Fibroblast of villous mesenchyme (primary cell): ENCODE results near the gene IL17A. TPM values are rescaled to one million over a fixed set of nuclear protein-coding genes. Genes with fewer than 3 reads are reported as not detected.

Experiments
- DNase-seq: peaks from one replicate; pipeline ENCODE4 v3.0.0-alpha.2; 2010; ENCODE audit warnings: low read depth
- H3K4me3 ChIP-seq: 2 replicates; pipeline ENCODE4 v1.5.1; 2011; ENCODE audit warnings: low read depth, mild to moderate bottlenecking, low read length
- total RNA-seq: library from RNA; depleted of rRNA; stranded (reverse); fragments of >200 nt; gene quantifications from 2 replicates; pipeline ENCODE4 v1.2.3, GENCODE V29; 2012
- TF ChIP-seq, protein P1 (sequence below): IDR thresholded peaks from 2 replicates; pipeline ENCODE4 v1.5.1; 2012; ENCODE audit warnings: low read depth, mild to moderate bottlenecking, low read length; ENCODE audit not compliant: insufficient read depth

IL17A gene
- total RNA-seq, 1 donor: not detected

DNA sequence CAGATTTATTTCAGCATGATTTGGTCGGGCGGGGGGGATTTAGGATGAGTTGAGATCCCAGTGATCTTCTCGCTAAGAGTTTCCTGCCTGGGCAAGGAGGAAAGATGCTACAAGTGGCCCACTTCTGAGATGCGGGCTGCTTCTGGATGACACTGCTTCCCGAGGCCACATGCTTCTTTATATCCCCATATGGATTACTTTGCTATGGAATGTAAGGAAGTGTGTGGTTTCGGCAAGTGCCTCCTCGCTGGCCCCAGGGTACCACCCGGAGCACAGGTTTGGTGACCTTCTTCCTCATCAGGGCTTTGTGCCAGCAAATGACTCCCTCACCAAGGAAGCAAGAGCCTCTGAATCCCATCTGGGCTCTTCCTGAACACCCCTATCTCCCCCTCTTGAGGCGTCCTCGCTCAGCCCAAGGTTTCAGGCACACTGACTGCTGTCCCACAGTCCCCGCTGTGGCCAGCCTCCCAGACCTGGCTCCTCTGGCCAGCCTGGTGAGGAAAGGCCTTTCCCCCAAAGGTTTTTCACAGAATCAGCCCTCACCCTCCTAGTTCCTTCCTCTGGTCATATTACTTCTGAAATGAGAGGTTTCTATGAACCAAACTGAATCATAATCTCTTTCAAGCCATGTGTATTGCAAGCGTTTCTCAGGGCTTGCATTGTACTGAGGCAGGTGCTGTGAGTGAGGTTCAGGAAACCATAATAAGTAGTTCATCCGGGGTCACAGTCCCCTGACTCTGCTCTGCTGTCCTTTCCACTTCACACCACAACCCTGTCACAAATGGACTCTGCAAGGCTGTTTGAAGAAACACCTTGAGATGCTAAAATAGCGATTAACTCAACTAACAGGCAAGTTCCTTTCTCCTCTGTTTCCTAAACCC is 41.7 kb upstream of the IL17A start:
- no peak for DNase-seq
- no peak overlapping the region for H3K4me3 ChIP-seq
- TF ChIP-seq, protein P1, sequence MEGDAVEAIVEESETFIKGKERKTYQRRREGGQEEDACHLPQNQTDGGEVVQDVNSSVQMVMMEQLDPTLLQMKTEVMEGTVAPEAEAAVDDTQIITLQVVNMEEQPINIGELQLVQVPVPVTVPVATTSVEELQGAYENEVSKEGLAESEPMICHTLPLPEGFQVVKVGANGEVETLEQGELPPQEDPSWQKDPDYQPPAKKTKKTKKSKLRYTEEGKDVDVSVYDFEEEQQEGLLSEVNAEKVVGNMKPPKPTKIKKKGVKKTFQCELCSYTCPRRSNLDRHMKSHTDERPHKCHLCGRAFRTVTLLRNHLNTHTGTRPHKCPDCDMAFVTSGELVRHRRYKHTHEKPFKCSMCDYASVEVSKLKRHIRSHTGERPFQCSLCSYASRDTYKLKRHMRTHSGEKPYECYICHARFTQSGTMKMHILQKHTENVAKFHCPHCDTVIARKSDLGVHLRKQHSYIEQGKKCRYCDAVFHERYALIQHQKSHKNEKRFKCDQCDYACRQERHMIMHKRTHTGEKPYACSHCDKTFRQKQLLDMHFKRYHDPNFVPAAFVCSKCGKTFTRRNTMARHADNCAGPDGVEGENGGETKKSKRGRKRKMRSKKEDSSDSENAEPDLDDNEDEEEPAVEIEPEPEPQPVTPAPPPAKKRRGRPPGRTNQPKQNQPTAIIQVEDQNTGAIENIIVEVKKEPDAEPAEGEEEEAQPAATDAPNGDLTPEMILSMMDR: no peak

- no peak overlapping the region for H3K4me3 ChIP-seq
- no peak for DNase-seq
- TF ChIP-seq, protein P1: no peak
Measured at GRCh38 chr6:52146851-52147445, 39.2 kb upstream of the IL17A start.

GRCh38 chr6:52149076-52149475 is 37.1 kb upstream of the IL17A start:
- TF ChIP-seq, protein P1: no peak
- no peak overlapping the region for H3K4me3 ChIP-seq
- no peak for DNase-seq

- DNase-seq: no peak
- H3K4me3 ChIP-seq: no peak overlapping the region
- TF ChIP-seq, protein P1: no peak
Measured at GRCh38 chr6:52149949-52150348, 36.2 kb upstream of the IL17A start.

DNA sequence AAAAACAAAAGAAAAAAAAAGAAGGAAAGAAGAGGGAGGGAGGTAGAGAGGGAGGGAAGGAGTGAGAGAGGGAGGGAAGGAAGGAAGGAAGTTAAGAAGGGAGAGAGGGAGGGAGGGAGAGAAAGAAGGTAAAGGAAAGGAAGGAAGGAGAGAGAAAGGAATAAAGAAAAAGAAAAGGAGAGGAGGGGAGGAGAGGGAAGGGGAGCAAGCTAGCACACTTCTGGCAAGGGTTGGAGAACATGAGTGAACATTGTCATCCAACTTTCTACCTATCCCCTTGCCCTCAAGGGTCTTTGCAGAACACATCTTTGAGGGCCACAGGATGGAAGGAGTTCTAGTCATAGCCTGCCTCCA is 34.1 kb upstream of the IL17A start:
- H3K4me3 ChIP-seq: no peak overlapping the region
- no peak for DNase-seq
- TF ChIP-seq, protein P1: no peak

DNA sequence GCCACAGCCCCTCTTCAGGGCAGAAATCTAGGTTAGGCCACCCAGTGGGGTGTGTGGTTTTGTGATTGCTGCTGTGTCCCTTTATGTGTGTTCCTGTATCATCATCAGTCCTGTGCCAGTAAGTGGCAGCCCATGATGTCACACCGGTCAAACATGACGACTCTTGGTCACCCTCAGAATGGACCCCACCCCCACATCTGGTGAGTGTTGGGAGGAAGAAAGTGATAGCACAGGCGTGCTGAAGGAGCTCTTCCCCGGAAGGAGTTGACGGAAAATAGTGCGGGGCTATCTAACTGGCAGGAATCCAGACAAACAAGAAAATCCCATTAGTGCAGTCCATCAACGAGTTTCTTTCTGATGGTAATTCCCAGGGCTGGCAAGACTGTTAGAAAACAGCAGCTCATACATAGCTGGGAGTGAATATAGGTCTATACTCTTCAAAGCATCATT is 33.4 kb upstream of the IL17A start:
- DNase-seq: no peak
- TF ChIP-seq, protein P1: no peak
- no peak overlapping the region for H3K4me3 ChIP-seq

DNA sequence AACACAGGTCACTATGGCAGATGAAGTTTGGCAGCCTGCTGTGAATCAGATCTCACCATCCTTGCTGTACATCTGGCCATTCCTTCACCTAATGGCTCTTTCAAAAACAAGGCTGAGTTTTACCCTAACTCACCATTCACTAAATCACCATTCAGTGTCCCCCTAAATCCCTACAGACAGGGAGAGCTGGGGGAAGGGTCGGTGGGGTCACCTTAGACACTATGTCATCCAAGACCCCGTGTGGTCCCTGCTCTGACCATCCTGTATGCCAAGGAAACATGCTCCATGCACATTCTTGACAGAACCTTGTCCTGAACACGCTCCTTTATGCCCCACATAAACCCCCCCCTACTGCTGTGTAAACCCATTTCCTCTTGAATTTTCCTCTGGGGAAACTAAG is 31.8 kb upstream of the IL17A start:
- TF ChIP-seq, protein P1: no peak
- no peak overlapping the region for H3K4me3 ChIP-seq
- DNase-seq: no peak
